Measurements from ENCODE around the gene CLDN6. TPM values are rescaled to one million over a fixed set of nuclear protein-coding genes. Genes with fewer than 3 reads are reported as not detected.
A peak's percentile ranks its signal among the peaks of the same experiment; 100 is the strongest.

Gene CLDN6
- total RNA-seq, 2 experiments from 2014 or later: not detected

DNA sequence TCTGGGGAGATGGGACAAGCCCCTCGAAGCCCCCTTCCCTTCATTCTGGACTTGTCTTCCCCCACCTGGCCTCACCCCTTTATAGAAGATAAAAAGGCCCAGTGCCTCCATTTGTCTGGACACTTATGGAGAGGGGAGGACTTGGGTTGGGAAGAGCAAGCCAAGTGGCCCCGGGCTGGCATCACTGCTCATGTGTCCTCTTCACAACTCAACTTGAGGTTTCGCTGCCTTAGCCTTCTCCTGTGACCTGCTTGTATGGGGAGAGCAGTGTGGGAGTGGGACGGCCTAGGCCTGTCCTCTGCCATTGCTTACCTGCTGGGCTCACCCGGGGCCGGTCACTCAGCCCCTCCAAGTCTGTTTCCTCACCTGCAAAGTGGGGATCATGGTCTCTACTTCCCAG, 47.4 kb downstream of the CLDN6 start:
- ChIA-PET POLR2A (no interaction called here), CTCF (ENCODE audit: unreplicated experiment) (no interaction called here)
- intact Hi-C loops (cut with micrococcal nuclease; ENCODE audit: unreplicated experiment): no loop called here
- BruUV-seq (replicated peaks): TSS peak; percentile 50
- peak overlapping the region; percentile 74 for H3K4me2 ChIP-seq (ENCODE audit: low read length)
- H3K27ac ChIP-seq (ENCODE audit: low read depth, low read length, poor library complexity, severe bottlenecking): peak overlapping the region; percentile 64
- TF ChIP-seq, protein P1, sequence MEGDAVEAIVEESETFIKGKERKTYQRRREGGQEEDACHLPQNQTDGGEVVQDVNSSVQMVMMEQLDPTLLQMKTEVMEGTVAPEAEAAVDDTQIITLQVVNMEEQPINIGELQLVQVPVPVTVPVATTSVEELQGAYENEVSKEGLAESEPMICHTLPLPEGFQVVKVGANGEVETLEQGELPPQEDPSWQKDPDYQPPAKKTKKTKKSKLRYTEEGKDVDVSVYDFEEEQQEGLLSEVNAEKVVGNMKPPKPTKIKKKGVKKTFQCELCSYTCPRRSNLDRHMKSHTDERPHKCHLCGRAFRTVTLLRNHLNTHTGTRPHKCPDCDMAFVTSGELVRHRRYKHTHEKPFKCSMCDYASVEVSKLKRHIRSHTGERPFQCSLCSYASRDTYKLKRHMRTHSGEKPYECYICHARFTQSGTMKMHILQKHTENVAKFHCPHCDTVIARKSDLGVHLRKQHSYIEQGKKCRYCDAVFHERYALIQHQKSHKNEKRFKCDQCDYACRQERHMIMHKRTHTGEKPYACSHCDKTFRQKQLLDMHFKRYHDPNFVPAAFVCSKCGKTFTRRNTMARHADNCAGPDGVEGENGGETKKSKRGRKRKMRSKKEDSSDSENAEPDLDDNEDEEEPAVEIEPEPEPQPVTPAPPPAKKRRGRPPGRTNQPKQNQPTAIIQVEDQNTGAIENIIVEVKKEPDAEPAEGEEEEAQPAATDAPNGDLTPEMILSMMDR (conservative IDR thresholded peaks at IDR 0.05; ENCODE audit: low read length): no peak
- no peak for TF ChIP-seq EZH2phosphoT487 (IDR thresholded peaks at IDR 0.05; ENCODE audit: borderline replicate concordance, low read depth, low read length)
- H2AFZ ChIP-seq (ENCODE audit: low read length): no peak overlapping the region
- no peaks in the 10 kb centered on the region; the same call in 1 of the 2 replicates for H3K79me2 ChIP-seq (ENCODE audit: insufficient read depth, low read depth, low read length)
- DNase-seq (ENCODE audit: low spot score): no peak
- no peaks in the 10 kb centered on the region for H3K9me3 ChIP-seq (ENCODE audit: low read length)
- peaks cover 6% of the 10 kb centered on the region; the same call in 1 of the 2 replicates for H4K20me1 ChIP-seq (ENCODE audit: insufficient read depth, low read length)
- H3K36me3 ChIP-seq (ENCODE audit: insufficient read depth, low read length): peaks cover 54% of the 10 kb centered on the region
- H3K4me1 ChIP-seq (ENCODE audit: insufficient read depth, low read length, poor library complexity, severe bottlenecking): peaks cover 42% of the 10 kb centered on the region
- H3K9me2 ChIP-seq (ENCODE audit: insufficient read depth, low read length): no peaks in the 10 kb centered on the region
- peak overlapping the region; percentile 99 for H3K4me3 ChIP-seq (ENCODE audit: low read depth, low read length, poor library complexity, severe bottlenecking)

DNA sequence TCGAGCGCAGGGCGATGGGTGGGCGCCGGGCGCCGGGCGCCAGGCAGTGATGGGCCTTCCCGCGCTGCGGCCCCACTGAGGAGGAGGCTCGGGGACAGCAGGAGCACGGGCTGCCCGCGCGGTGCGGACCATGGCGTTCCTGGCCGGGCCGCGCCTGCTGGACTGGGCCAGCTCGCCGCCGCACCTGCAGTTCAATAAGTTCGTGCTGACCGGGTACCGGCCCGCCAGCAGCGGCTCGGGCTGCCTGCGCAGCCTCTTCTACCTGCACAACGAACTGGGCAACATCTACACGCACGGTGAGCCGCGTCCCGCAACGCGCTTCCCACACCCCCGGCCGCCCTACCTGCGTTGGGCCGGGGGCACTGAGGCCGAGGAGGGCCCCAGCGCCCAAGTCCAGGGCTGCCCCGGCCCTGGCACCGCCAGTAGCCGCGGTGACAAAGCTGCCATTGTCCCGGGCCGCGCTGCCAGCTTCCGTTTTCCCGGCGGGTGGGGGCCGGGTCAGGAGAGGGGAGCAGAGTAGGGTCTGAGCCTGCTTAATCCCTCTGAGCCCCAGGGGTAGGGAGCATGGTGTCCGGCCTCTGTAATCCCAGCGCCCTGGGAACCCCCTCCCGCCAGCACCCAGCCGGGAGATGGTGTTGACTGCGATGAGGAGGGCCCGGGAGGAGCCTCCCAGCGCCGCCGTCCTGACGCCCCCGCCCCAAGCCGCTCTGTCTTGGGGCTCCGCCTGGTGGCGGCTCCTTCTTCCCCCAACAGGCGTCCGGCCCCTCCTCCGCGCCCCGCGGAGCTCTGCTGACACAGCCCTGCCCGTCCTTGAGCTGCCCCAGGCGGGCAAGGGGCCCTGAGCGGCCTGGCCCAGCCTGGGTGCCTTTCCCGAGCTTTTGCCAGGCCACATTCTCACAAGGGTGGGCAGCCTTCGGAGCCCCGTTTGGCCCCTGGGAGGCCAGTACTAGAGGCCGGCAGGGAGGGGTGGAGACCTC, 48.1 kb downstream of the CLDN6 start:
- Histone ChIP-seq H3K79me2 (ENCODE audit: insufficient read depth, low read depth, low read length) (no peaks in the 10 kb centered on the region; the same call in 1 of the 2 replicates), H3K36me3 (ENCODE audit: insufficient read depth, low read length) (peaks cover 46% of the 10 kb centered on the region), H3K27ac (ENCODE audit: low read depth, low read length, poor library complexity, severe bottlenecking) (peak overlapping the region; percentile 64), H3K4me3 (ENCODE audit: low read depth, low read length, poor library complexity, severe bottlenecking) (peak overlapping the region; percentile 99), H2AFZ (ENCODE audit: low read length) (peak overlapping the region; percentile 25; the same call in 1 of the 2 replicates), H3K4me1 (ENCODE audit: insufficient read depth, low read length, poor library complexity, severe bottlenecking) (peaks cover 48% of the 10 kb centered on the region), H3K9me3 (ENCODE audit: low read length) (no peaks in the 10 kb centered on the region), H3K9me2 (ENCODE audit: insufficient read depth, low read length) (no peaks in the 10 kb centered on the region), H4K20me1 (ENCODE audit: insufficient read depth, low read length) (peaks cover 6% of the 10 kb centered on the region; the same call in 1 of the 2 replicates), H3K4me2 (ENCODE audit: low read length) (peak overlapping the region; percentile 74)
- ChIA-PET CTCF (ENCODE audit: unreplicated experiment) (no interaction called here), POLR2A (interaction anchor here (0.5 kb wide), 1 partner anchor 17 kb away, joined by 3 read pairs; no protein-coding TSS in a partner anchor)
- peak; percentile 87 for DNase-seq (ENCODE audit: low spot score)
- BruUV-seq (replicated peaks): no TSS peak
- TF ChIP-seq EZH2phosphoT487 (IDR thresholded peaks at IDR 0.05; ENCODE audit: borderline replicate concordance, low read depth, low read length): no peak
- TF ChIP-seq, protein P1 (conservative IDR thresholded peaks at IDR 0.05; ENCODE audit: low read length): peak; percentile 79
- intact Hi-C loops (cut with micrococcal nuclease; ENCODE audit: unreplicated experiment): loop anchor here (1.0 kb wide), 2 partner anchors 10 to 34 kb away; partner anchors contain the start of gene PKMYT1
